HepG2 (cell line): ENCODE data around the gene RNF126. TPM values are rescaled to one million over a fixed set of nuclear protein-coding genes. Genes with fewer than 3 reads are reported as not detected.

Experiments
- polyA plus RNA-seq, 8 experiments: library from polyadenylated mRNA; depleted of rRNA in 3 of 8; stranded (reverse) in 7 of 8; unstranded in 1 of 8; fragments of >200 nt; fragmentation: Illumina TruSeq in 4 of 8; extraction: Trizol in 4 of 8; gene quantifications; 2 replicates each; pipeline versions ENCODE4 v1.2.1 to v1.2.3, GENCODE V29; 2011 to 2016; ENCODE audit warnings: low read depth in 4 of 8, missing spikeins in 1 of 8, mixed read lengths in 1 of 8; ENCODE audit not compliant: insufficient read depth in 1 of 8
- total RNA-seq, 5 experiments: library from RNA; depleted of rRNA; stranded (reverse); fragments of >200 nt; fragmentation: Illumina TruSeq; extraction: Trizol; gene quantifications; 2 replicates each; pipeline ENCODE4 v1.2.3, GENCODE V29; 2016; ENCODE audit warnings: low read depth in 1 of 5

RNF126 gene
- total and polyA plus RNA-seq, 2 of the 13 experiments (the other 11 are each of a cell fraction or from before 2014, with no cell fraction given): 23.2 to 34.0 TPM

Other genes starting within 250 kb of the RNF126 start
- gene SHC2, start 202.2 kb downstream of the RNF126 start, total RNA-seq (2016; rRNA removed; fragmentation: Illumina TruSeq; extraction: Trizol): 4.8 and 9.0 TPM in 2 replicates
- 18.3 and 35.8 TPM in 2 replicates for gene SHC2, start 202.2 kb downstream of the RNF126 start, polyA plus RNA-seq (2011; rRNA removed)
- 0.21 and 0.33 TPM in 2 replicates for gene MADCAM1, start 166.7 kb downstream of the RNF126 start, total RNA-seq (2016; rRNA removed; fragmentation: Illumina TruSeq; extraction: Trizol)
- 0.29 and 0.39 TPM in 2 replicates for gene MADCAM1, start 166.7 kb downstream of the RNF126 start, polyA plus RNA-seq (2011; rRNA removed)
- 4.2 and 6.2 TPM in 2 replicates for gene TPGS1, start 155.7 kb downstream of the RNF126 start, total RNA-seq (2016; rRNA removed; fragmentation: Illumina TruSeq; extraction: Trizol)
- gene TPGS1, start 155.7 kb downstream of the RNF126 start, polyA plus RNA-seq (2011; rRNA removed): 1.1 and 2.0 TPM in 2 replicates
- gene CDC34, start 131.5 kb downstream of the RNF126 start, total RNA-seq (2016; rRNA removed; fragmentation: Illumina TruSeq; extraction: Trizol): 119 and 138 TPM in 2 replicates
- 140 and 150 TPM in 2 replicates for gene CDC34, start 131.5 kb downstream of the RNF126 start, polyA plus RNA-seq (2011; rRNA removed)
- gene GZMM, start 119.2 kb downstream of the RNF126 start, total RNA-seq (2016; rRNA removed; fragmentation: Illumina TruSeq; extraction: Trizol): not detected in 2 replicates
- gene GZMM, start 119.2 kb downstream of the RNF126 start, polyA plus RNA-seq (2011; rRNA removed): 0.07 TPM in 1 of 2 replicates, not detected in the other
- 136 and 309 TPM in 2 replicates for gene BSG, start 90.6 kb downstream of the RNF126 start, total RNA-seq (2016; rRNA removed; fragmentation: Illumina TruSeq; extraction: Trizol)
- 754 and 1,057 TPM in 2 replicates for gene BSG, start 90.6 kb downstream of the RNF126 start, polyA plus RNA-seq (2011; rRNA removed)
- not detected in 2 replicates for gene HCN2, start 73.3 kb downstream of the RNF126 start, total RNA-seq (2016; rRNA removed; fragmentation: Illumina TruSeq; extraction: Trizol)
- gene HCN2, start 73.3 kb downstream of the RNF126 start, polyA plus RNA-seq (2011; rRNA removed): 0.01 and 0.05 TPM in 2 replicates
- gene POLRMT, start 29.7 kb downstream of the RNF126 start, total RNA-seq (2016; rRNA removed; fragmentation: Illumina TruSeq; extraction: Trizol): 52.5 and 78.0 TPM in 2 replicates
- 101 and 114 TPM in 2 replicates for gene POLRMT, start 29.7 kb downstream of the RNF126 start, polyA plus RNA-seq (2011; rRNA removed)
- gene FGF22, start 23.3 kb downstream of the RNF126 start, total RNA-seq (2016; rRNA removed; fragmentation: Illumina TruSeq; extraction: Trizol): 0.24 TPM in 1 of 2 replicates, not detected in the other
- gene FGF22, start 23.3 kb downstream of the RNF126 start, polyA plus RNA-seq (2011; rRNA removed): 0.07 TPM in 1 of 2 replicates, not detected in the other
- 5.8 and 13.5 TPM in 2 replicates for gene FSTL3, start 13.2 kb upstream of the RNF126 start, total RNA-seq (2016; rRNA removed; fragmentation: Illumina TruSeq; extraction: Trizol)
- gene FSTL3, start 13.2 kb upstream of the RNF126 start, polyA plus RNA-seq (2011; rRNA removed): 15.6 and 30.9 TPM in 2 replicates
- not detected in 2 replicates for gene PRSS57, start 32.2 kb upstream of the RNF126 start, total RNA-seq (2016; rRNA removed; fragmentation: Illumina TruSeq; extraction: Trizol)
- 0.12 and 0.20 TPM in 2 replicates for gene PRSS57, start 32.2 kb upstream of the RNF126 start, polyA plus RNA-seq (2011; rRNA removed)
- 9.7 and 10.8 TPM in 2 replicates for gene PALM, start 45.7 kb upstream of the RNF126 start, total RNA-seq (2016; rRNA removed; fragmentation: Illumina TruSeq; extraction: Trizol)
- gene PALM, start 45.7 kb upstream of the RNF126 start, polyA plus RNA-seq (2011; rRNA removed): 4.0 and 5.4 TPM in 2 replicates
- gene MISP, start 87.9 kb upstream of the RNF126 start, total RNA-seq (2016; rRNA removed; fragmentation: Illumina TruSeq; extraction: Trizol): 1.1 and 1.3 TPM in 2 replicates
- 0.67 and 0.71 TPM in 2 replicates for gene MISP, start 87.9 kb upstream of the RNF126 start, polyA plus RNA-seq (2011; rRNA removed)
- gene PTBP1, start 134.2 kb upstream of the RNF126 start, total RNA-seq (2016; rRNA removed; fragmentation: Illumina TruSeq; extraction: Trizol): 188 and 195 TPM in 2 replicates
- 288 and 314 TPM in 2 replicates for gene PTBP1, start 134.2 kb upstream of the RNF126 start, polyA plus RNA-seq (2011; rRNA removed)
- 0.07 TPM in 1 of 2 replicates, not detected in the other for gene PLPPR3, start 158.7 kb upstream of the RNF126 start, total RNA-seq (2016; rRNA removed; fragmentation: Illumina TruSeq; extraction: Trizol)
- 0.16 and 0.17 TPM in 2 replicates for gene PLPPR3, start 158.7 kb upstream of the RNF126 start, polyA plus RNA-seq (2011; rRNA removed)
- gene AZU1, start 164.6 kb upstream of the RNF126 start, total RNA-seq (2016; rRNA removed; fragmentation: Illumina TruSeq; extraction: Trizol): not detected in 2 replicates
- gene AZU1, start 164.6 kb upstream of the RNF126 start, polyA plus RNA-seq (2011; rRNA removed): 0.08 TPM in 1 of 2 replicates, not detected in the other
- not detected in 2 replicates for gene PRTN3, start 177.8 kb upstream of the RNF126 start, total RNA-seq (2016; rRNA removed; fragmentation: Illumina TruSeq; extraction: Trizol)
- 0.10 TPM in 1 of 2 replicates, not detected in the other for gene PRTN3, start 177.8 kb upstream of the RNF126 start, polyA plus RNA-seq (2011; rRNA removed)
- not detected in 2 replicates for gene ELANE, start 189.1 kb upstream of the RNF126 start, total RNA-seq (2016; rRNA removed; fragmentation: Illumina TruSeq; extraction: Trizol)
- not detected in 2 replicates for gene ELANE, start 189.1 kb upstream of the RNF126 start, polyA plus RNA-seq (2011; rRNA removed)
- gene CFD, start 196.4 kb upstream of the RNF126 start, total RNA-seq (2016; rRNA removed; fragmentation: Illumina TruSeq; extraction: Trizol): 3.6 and 4.6 TPM in 2 replicates
- 2.3 and 3.9 TPM in 2 replicates for gene CFD, start 196.4 kb upstream of the RNF126 start, polyA plus RNA-seq (2011; rRNA removed)
- 14.8 and 18.4 TPM in 2 replicates for gene MED16, start 230.0 kb upstream of the RNF126 start, total RNA-seq (2016; rRNA removed; fragmentation: Illumina TruSeq; extraction: Trizol)
- gene MED16, start 230.0 kb upstream of the RNF126 start, polyA plus RNA-seq (2011; rRNA removed): 13.3 and 16.9 TPM in 2 replicates
- gene RNU6-9, start 230.3 kb upstream of the RNF126 start, total RNA-seq (2016; rRNA removed; fragmentation: Illumina TruSeq; extraction: Trizol): under 0.01 TPM in 1 of 2 replicates, not detected in the other
- gene RNU6-9, start 230.3 kb upstream of the RNF126 start, polyA plus RNA-seq (2011; rRNA removed): not detected in 2 replicates